ENCODE data around the gene ZNF219.

The ZNF219 gene

GRCh38 chr14:21072781-21073339, 25.6 kb downstream of the ZNF219 start:
- H2AFZ ChIP-seq, result no peak overlapping the region
- H3K27me3 ChIP-seq (ENCODE audit: control insufficient read depth, insufficient read depth, low read length), result no peaks in the 10 kb centered on the region
- H3K9ac ChIP-seq, result no peak overlapping the region
- no peaks in the 10 kb centered on the region for H3K36me3 ChIP-seq (ENCODE audit: control insufficient read depth, insufficient read depth, low read length)
- no peak overlapping the region for H3K4me3 ChIP-seq (ENCODE audit: low read depth, low read length)
- no peak for TF ChIP-seq CTCF (IDR thresholded peaks at IDR 0.05)
- H3K9me3 ChIP-seq (ENCODE audit: control insufficient read depth, low read length), result no peaks in the 10 kb centered on the region
- peaks cover 9% of the 10 kb centered on the region for H3K79me2 ChIP-seq
- H3K4me1 ChIP-seq, result peaks cover 27% of the 10 kb centered on the region
- H3K4me2 ChIP-seq (ENCODE audit: low read length), result no peak overlapping the region
- H3K27ac ChIP-seq, result no peak overlapping the region

- peak overlapping the region; percentile 75 for H3K27ac ChIP-seq
- H3K27me3 ChIP-seq (ENCODE audit: control insufficient read depth, insufficient read depth, low read length), result no peaks in the 10 kb centered on the region
- peaks cover 27% of the 10 kb centered on the region for H3K4me1 ChIP-seq
- no peaks in the 10 kb centered on the region for H3K36me3 ChIP-seq (ENCODE audit: control insufficient read depth, insufficient read depth, low read length)
- H3K9ac ChIP-seq, result no peak overlapping the region
- H3K4me3 ChIP-seq (ENCODE audit: low read depth, low read length), result peak overlapping the region; percentile 94
- no peak for TF ChIP-seq CTCF (IDR thresholded peaks at IDR 0.05)
- H3K4me2 ChIP-seq (ENCODE audit: low read length), result peak overlapping the region; percentile 96
- peaks cover 9% of the 10 kb centered on the region for H3K79me2 ChIP-seq
- H3K9me3 ChIP-seq (ENCODE audit: control insufficient read depth, low read length), result no peaks in the 10 kb centered on the region
- H2AFZ ChIP-seq, result no peak overlapping the region
Measured at GRCh38 chr14:21072031-21072473, 26.4 kb downstream of the ZNF219 start.

- H3K27me3 ChIP-seq (ENCODE audit: control insufficient read depth, insufficient read depth, low read length), result no peaks in the 10 kb centered on the region
- no peak overlapping the region for H3K9ac ChIP-seq
- peak overlapping the region; percentile 94 for H3K4me3 ChIP-seq (ENCODE audit: low read depth, low read length)
- peaks cover 27% of the 10 kb centered on the region for H3K4me1 ChIP-seq
- H3K79me2 ChIP-seq, result peaks cover 9% of the 10 kb centered on the region
- H3K27ac ChIP-seq, result peak overlapping the region; percentile 75
- H3K4me2 ChIP-seq (ENCODE audit: low read length), result peak overlapping the region; percentile 96
- no peaks in the 10 kb centered on the region for H3K9me3 ChIP-seq (ENCODE audit: control insufficient read depth, low read length)
- no peak for TF ChIP-seq CTCF (IDR thresholded peaks at IDR 0.05)
- no peaks in the 10 kb centered on the region for H3K36me3 ChIP-seq (ENCODE audit: control insufficient read depth, insufficient read depth, low read length)
- peak overlapping the region; percentile 69 for H2AFZ ChIP-seq
Measured at GRCh38 chr14:21071225-21072030, 27.0 kb downstream of the ZNF219 start.

- H2AFZ ChIP-seq, result peak overlapping the region; percentile 69
- H3K36me3 ChIP-seq (ENCODE audit: control insufficient read depth, insufficient read depth, low read length), result no peaks in the 10 kb centered on the region
- peaks cover 26% of the 10 kb centered on the region for H3K4me1 ChIP-seq
- no peak overlapping the region for H3K9ac ChIP-seq
- TF ChIP-seq CTCF (IDR thresholded peaks at IDR 0.05), result peak; percentile 9
- H3K27me3 ChIP-seq (ENCODE audit: control insufficient read depth, insufficient read depth, low read length), result no peaks in the 10 kb centered on the region
- peak overlapping the region; percentile 94 for H3K4me3 ChIP-seq (ENCODE audit: low read depth, low read length)
- H3K9me3 ChIP-seq (ENCODE audit: control insufficient read depth, low read length), result no peaks in the 10 kb centered on the region
- H3K79me2 ChIP-seq, result peaks cover 6% of the 10 kb centered on the region
- peak overlapping the region; percentile 75 for H3K27ac ChIP-seq
- H3K4me2 ChIP-seq (ENCODE audit: low read length), result peak overlapping the region; percentile 96
Measured at GRCh38 chr14:21070610-21071224, 27.7 kb downstream of the ZNF219 start.
